ENCODE data around the gene ZFP2.

Gene ZFP2

GRCh38 chr5:178981381-178981780 lies 85.7 kb downstream of the ZFP2 start:
- no peak for DNase-seq (ENCODE audit: low read depth)

Data from stimulated activated CD4-positive, alpha-beta T cell treated with anti-CD3 and anti-CD28 coated beads, Interleukin-2, amount 100 ng/mL, for 4 hours (primary cell).